KG1 (cell line): ENCODE data around the gene PDZD11.
"Not testable (repeated sequence)": the region's sequence is repeated elsewhere in the genome, so short reads cannot be mapped to it uniquely, and the experiment has no call there.

Source experiments
- DNase-seq: peaks from one replicate; lab custom pipeline; 2025; lab: John Stamatoyannopoulos, UW

Gene PDZD11

DNA sequence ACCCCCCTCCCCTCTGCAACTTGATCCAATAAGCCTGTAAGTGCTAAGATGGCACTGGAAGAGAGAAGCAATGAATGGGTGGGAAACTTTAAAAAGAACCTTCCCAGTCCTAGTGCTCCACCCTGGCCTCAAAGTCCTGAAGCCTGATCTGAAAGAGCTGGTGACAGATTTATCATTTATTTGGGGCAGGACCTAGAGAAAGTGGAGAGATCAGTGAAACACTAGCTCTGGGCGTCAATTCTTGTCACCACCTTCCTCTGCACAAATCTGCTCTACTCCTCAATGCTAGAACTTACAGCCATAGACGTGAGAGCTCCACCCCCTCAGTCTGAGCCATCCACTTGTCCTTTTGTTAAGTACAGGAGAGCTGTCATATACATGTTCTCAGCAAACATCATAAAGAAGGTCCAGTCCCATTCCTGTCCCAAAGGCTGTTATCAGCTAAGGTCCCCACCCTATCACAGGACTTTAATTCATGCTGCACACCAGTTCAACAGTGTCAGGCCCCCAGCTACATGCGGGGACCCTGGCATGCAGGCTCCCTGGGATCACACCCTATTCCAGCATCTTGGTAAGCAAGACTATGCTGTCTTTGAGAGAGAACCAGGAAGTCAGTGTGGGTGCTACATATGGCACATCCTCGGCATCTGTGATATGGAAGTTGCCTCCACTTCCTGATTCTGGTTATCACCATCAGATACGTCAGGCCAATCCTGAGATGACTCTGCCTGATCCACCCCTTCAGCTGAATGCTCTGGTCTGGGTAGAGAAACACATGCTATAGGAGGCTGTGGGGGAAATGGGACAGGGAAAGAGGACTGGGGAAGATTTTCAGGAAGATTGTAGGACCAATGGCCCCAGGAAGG, 32.1 kb downstream of the PDZD11 start:
- DNase-seq: no peak

DNA sequence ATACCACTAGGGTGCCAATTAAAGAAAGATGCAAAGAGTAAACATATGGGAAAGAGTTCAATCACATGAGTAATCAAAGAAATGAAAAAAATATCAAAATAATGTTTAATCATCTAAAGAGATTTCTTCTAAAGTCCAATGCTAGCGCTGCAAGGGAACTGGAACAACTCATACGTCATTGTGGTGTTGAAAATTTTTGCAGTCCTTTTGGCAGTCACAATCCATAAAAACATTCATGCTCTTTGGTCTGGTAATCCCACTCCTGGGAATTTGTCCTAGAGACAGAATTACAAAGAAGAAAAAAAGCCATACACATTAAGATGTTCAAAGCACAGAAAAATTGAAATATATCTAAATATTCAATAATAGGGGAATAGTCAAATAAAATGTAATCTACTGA, 34.3 kb downstream of the PDZD11 start:
- no peak for DNase-seq

DNA sequence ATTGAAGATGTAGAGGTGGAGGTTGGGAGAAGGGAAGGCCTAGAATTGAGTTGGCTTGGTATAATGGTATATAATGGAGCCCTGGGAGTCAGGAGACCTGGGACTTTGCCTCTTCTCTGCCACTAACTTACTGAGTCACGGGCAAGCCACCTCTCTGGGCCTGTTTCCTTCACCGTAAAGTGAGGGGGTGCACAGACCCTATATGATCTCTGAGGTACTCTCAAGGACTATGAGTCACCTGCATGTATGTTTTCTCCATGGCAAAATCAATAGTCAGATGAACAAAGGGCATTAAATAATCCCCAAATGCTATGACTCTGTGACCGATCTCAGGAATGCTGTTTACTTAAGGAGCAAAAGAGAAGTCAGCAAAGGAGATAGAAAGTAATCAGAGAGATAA, 34.8 kb downstream of the PDZD11 start:
- no peak for DNase-seq

DNA sequence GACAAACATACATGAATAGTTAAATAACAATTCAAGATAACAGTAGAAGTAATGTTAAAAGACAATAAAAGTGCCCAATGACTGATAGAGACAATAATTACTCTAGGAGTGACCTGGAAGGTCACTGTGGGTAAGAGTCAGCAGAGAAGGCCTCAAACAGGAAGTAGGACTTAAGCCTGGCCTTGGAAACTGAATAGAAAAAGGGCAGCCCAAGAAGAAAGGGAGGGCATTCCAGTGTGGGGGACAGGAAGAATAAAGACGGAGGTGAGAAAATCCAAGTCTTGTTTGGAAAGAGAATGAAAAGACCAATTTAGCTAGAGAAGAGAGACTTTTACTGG, 35.7 kb downstream of the PDZD11 start:
- no peak for DNase-seq

DNA sequence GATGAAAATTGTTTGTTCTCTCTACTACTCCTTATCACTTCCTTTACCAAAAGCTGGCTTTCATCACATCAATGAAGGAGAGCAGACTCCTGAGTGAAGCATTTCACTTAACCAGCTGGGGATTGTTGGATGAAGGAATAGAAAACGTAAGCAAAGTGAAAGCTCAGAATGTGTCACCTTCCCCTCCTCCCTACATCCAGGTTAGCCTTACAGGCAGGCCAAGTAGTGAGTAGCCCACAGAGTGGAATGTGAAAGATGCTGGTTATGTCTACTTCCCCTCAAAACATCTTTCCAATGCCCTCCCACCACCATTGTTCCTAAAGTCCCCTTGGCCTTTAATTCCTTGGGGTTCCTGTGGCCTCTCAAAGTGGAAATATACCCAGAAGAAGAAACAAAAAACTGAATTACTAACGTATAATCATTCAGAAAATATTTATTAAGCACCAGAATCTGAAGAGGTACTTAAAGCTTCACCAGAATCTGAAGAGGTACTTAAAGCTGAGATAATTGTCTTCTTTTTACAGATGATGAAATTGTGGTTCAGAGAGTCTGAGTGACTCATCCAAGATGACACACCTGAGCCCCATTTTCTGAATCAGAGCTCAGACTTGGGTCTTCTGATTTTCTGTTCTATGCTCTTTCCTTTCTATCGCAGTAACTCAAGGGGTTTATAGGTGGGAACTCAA, 36.2 kb downstream of the PDZD11 start:
- no peak for DNase-seq

DNA sequence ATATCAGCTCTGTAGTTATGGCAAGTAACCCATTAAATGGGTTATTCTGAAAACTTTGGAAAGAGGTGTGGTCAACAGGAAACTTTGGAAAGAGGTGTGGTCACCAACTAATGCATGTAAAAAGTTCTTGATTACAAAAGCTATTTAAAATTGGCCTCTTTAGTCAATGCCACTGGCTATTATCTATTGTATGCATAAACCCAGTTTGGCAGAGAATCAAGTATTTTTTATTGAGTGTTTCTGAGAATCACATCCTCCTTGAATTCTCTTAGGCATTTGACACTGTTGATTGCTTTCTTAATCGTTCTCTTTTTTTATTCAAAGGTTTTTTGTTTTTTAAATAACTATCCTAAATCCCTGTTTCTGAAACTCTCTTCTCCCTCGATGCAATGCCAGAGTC, 37.2 kb downstream of the PDZD11 start:
- no peak for DNase-seq

DNA sequence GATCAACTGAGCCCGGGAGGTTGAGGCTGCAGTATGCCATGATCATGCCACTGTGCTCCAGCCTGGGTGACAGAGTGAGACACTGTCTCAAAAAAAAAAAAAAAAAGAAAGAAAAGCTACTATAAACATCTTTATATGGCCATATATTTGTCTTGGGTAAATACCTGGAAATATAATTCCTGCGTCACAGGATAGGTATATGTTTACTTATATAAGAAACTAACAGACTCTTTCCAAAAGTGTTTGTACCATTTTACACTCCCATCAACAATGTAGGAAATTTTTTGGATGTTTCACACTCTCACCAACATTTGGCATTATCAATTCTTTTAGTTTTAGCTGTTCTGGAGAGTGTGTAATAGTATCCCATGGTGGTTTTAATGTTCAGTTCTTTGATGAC, 42.5 kb downstream of the PDZD11 start:
- no peak for DNase-seq

DNA sequence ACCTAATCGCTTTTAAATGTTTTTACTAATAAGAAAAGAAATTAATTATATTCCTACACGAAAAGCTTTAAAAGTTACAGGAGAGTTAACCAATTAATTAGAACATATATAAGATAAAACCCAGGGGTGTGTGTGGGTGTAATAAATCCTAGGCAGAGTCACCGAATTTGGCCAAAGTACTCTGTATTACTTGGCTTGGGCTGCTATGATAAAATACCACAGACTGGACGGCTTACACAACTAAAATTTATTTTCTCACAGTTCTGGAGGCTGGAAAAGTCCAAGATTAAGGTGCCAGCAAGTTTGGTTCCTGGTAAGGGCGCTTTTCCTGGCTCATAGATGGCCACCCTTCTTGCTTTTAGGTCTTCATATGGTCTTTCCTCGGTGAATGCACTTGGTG, 44.8 kb downstream of the PDZD11 start:
- no peak for DNase-seq

DNA sequence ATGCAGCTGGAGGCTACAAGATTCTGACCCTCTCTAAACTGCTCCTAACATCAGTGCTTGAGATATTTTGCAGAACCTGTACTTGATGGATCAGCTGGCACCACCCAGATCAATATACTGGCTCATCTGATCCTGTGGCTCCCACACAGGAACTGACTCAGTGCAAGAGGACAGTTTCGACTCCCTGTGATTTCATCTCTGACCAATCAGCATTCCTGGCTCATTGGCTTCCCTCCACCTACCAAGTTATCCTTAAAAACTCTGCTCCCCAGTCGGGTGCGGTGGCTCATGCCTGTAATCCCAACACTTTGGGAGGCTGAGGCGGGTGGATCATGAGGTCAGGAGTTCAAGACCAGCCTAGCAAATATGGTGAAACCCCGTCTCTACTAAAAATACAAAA, 46.1 kb downstream of the PDZD11 start:
- DNase-seq: not testable (repeated sequence)

DNA sequence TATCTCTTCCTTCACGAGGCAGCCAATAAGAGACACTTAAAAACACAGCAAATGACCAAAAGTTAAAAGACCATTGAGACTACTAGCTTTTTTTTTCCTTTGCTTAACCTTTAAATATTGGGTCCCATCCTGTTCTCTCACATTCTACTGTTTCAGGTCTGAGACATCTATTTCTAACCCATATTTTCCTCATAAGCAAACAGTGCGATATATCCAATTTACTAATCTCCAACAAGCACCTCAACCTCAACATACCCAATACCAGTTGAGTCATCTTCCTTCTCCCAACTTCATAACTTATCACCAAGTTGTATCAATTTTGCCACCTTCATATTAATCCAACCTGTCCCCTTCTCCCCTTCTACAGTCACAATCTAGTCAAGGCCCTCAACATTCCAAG, 48.2 kb downstream of the PDZD11 start:
- DNase-seq: no peak

DNA sequence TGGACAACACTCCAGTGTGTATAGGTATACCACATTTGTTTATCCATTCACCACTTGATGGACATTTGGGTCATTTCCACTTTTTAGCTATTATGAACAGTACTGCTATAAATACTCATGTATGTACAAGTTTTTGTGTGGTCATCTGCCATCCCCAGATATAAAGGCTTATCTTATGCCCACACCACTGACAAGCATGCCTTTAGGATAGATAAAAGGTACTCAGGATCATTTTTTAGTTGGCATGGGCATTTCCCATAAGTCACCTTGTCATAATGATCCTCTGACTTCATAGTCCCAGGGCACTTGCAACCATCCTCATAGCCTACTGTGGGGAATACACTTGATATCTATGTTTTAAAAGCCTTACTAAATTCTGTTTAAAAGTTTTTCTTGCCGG, 49.0 kb downstream of the PDZD11 start:
- DNase-seq: no peak
